BE2C (cell line): ENCODE data around the gene FETUB.

Experiments
- DNase-seq: peaks from one replicate; pipeline ENCODE4 v3.0.0-alpha.2; 2020
- H3K27me3 ChIP-seq: fragments of 250-450 bp; sonication (Bioruptor Pico); 2 replicates; pipeline ENCODE4 v1.5.1; 2020; ENCODE audit warnings: mild to moderate bottlenecking
- H3K36me3 ChIP-seq: fragments of 250-450 bp; sonication (Bioruptor Pico); 2 replicates; pipeline ENCODE4 v1.5.1; 2020; ENCODE audit warnings: mild to moderate bottlenecking
- H3K4me1 ChIP-seq: fragments of 250-450 bp; sonication (Bioruptor Pico); 2 replicates; pipeline ENCODE4 v1.5.1; 2020
- H3K4me3 ChIP-seq: 2 replicates; pipeline ENCODE4 v1.5.1; 2011; ENCODE audit warnings: low read depth, low read length
- H3K9me3 ChIP-seq: fragments of 250-450 bp; sonication (Bioruptor Pico); 2 replicates; pipeline ENCODE4 v1.5.1; 2020
- TF ChIP-seq, protein P1 (sequence below): IDR thresholded peaks from 2 replicates; pipeline ENCODE4 v1.5.1; 2012; ENCODE audit warnings: mild to moderate bottlenecking, low read depth, low read length

FETUB gene

DNA sequence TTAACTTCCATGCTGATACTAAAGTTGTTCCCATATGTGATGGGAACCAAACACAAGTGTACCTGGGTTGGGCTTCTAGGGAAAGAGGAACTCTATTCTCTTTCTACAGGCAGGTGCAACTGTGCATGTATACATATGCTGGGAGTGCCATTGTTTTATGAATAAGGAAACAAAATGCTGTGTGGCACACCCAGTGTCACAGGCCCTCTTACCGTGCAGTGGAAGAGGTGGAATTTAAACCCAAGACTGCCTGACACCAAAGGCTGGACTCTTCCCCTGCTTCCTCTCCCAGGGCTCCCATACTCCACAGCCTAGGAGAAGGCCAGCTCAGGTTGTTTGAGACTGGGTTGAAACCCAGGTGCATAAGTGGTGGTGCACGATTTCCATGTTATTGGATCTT lies 1.9 kb upstream of the FETUB start:
- TF ChIP-seq, protein P1, sequence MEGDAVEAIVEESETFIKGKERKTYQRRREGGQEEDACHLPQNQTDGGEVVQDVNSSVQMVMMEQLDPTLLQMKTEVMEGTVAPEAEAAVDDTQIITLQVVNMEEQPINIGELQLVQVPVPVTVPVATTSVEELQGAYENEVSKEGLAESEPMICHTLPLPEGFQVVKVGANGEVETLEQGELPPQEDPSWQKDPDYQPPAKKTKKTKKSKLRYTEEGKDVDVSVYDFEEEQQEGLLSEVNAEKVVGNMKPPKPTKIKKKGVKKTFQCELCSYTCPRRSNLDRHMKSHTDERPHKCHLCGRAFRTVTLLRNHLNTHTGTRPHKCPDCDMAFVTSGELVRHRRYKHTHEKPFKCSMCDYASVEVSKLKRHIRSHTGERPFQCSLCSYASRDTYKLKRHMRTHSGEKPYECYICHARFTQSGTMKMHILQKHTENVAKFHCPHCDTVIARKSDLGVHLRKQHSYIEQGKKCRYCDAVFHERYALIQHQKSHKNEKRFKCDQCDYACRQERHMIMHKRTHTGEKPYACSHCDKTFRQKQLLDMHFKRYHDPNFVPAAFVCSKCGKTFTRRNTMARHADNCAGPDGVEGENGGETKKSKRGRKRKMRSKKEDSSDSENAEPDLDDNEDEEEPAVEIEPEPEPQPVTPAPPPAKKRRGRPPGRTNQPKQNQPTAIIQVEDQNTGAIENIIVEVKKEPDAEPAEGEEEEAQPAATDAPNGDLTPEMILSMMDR, result no peak
- DNase-seq, result no peak
- no peaks in the 10 kb centered on the region for H3K4me1 ChIP-seq
- H3K9me3 ChIP-seq, result no peaks in the 10 kb centered on the region
- H3K4me3 ChIP-seq, result no peak overlapping the region
- no peaks in the 10 kb centered on the region for H3K36me3 ChIP-seq
- peaks cover 26% of the 10 kb centered on the region for H3K27me3 ChIP-seq

DNA sequence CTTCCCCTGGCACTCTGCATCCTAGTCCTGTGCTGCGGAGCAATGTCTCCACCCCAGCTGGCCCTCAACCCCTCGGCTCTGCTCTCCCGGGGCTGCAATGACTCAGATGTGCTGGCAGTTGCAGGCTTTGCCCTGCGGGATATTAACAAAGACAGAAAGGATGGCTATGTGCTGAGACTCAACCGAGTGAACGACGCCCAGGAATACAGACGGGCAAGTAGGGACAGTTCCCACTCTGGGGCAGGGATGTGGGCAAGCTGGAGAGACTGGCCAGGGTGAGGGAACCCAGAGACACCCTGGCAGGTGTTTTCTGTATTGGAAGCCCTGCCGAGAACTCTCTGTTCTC lies 247 bp downstream of the FETUB start:
- no peaks in the 10 kb centered on the region for H3K9me3 ChIP-seq
- peak; percentile 43 for DNase-seq
- no peaks in the 10 kb centered on the region for H3K4me1 ChIP-seq
- peaks cover 46% of the 10 kb centered on the region for H3K27me3 ChIP-seq
- H3K36me3 ChIP-seq, result no peaks in the 10 kb centered on the region
- H3K4me3 ChIP-seq, result no peak overlapping the region
- TF ChIP-seq, protein P1, result no peak

DNA sequence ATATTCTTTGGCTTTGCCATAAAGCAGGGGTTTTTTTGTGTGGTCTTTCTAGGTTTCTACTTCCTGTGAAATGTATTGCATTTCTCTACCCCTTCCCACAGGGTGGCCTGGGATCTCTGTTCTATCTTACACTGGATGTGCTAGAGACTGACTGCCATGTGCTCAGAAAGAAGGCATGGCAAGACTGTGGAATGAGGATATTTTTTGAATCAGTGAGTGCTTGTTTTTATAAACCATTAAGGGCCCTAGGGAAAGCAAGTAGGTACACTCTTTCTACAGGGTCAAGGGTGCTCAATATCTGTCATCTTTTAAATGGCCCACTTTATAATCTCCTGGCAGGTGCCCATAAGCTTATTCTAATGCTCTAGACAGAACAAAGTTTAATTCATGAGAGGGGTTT lies 730 bp downstream of the FETUB start:
- Histone ChIP-seq H3K4me1 (no peaks in the 10 kb centered on the region), H3K27me3 (peaks cover 48% of the 10 kb centered on the region), H3K36me3 (no peaks in the 10 kb centered on the region), H3K4me3 (no peak overlapping the region), H3K9me3 (no peaks in the 10 kb centered on the region)
- DNase-seq, result no peak
- TF ChIP-seq, protein P1, result no peak

DNA sequence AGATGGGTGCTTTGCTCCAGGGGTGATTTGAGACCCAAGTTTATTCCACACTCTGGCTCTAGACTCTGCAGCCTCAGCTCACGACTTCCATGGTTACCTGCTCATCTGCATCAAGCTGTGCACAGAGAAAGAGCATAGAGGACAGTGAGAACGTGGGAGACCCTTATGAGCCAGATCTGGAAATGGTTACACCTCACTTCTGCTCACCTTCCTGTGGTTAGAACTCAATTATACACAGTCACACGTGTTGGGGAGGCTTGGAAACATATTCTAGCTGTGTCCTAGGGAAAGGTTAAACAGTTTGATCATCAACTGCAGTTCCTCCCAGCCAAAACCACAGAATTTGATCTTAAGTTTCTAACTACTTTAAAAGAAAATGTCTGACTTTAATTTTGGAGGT lies 1.8 kb downstream of the FETUB start:
- Histone ChIP-seq H3K27me3 (peaks cover 57% of the 10 kb centered on the region), H3K4me1 (no peaks in the 10 kb centered on the region), H3K9me3 (no peaks in the 10 kb centered on the region), H3K36me3 (no peaks in the 10 kb centered on the region), H3K4me3 (no peak overlapping the region)
- TF ChIP-seq, protein P1, result no peak
- DNase-seq, result no peak

DNA sequence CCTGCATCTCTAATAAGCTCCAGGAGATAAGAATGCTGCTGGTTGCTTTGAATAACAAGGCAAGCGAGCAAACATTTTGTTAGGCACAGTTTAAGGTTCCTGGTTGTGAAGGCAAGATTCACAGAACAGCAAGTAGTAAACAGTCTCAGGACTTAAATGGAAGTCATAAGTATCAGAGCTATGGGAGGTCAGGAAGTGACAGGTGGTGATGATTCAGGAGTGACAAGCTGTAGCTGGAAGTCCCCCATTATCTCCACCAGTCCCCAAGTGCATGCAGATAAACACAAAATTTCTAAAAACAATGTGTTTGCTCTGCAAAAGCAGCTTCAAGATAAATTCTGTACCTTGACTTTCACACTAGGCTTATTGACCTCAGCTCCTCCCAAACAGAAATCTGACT lies 3.3 kb downstream of the FETUB start:
- no peaks in the 10 kb centered on the region for H3K4me1 ChIP-seq
- TF ChIP-seq, protein P1, result no peak
- H3K4me3 ChIP-seq, result no peak overlapping the region
- H3K36me3 ChIP-seq, result no peaks in the 10 kb centered on the region
- no peaks in the 10 kb centered on the region for H3K9me3 ChIP-seq
- DNase-seq, result no peak
- H3K27me3 ChIP-seq, result peaks cover 60% of the 10 kb centered on the region

DNA sequence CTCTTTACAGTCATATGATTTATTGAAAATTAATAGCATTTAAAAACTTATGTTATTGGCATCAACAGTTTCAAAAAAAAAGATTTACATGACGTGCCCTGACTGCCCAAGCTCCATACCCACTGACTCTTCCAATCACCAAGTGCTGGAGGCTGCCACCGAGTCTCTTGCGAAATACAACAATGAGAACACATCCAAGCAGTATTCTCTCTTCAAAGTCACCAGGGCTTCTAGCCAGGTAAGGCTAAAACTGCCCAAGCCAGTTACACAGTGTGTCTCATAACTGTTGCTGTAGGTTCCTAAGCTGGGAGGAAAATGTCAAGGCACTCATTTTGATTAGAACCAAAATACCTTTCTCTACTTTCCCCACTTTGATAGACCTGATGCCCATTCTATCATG lies 4.5 kb downstream of the FETUB start:
- Histone ChIP-seq H3K4me1 (no peaks in the 10 kb centered on the region), H3K9me3 (no peaks in the 10 kb centered on the region), H3K4me3 (no peak overlapping the region), H3K36me3 (no peaks in the 10 kb centered on the region), H3K27me3 (peaks cover 67% of the 10 kb centered on the region)
- TF ChIP-seq, protein P1, result no peak
- no peak for DNase-seq
